ENCODE measurements around the gene ERC1.

ERC1 gene

DNA sequence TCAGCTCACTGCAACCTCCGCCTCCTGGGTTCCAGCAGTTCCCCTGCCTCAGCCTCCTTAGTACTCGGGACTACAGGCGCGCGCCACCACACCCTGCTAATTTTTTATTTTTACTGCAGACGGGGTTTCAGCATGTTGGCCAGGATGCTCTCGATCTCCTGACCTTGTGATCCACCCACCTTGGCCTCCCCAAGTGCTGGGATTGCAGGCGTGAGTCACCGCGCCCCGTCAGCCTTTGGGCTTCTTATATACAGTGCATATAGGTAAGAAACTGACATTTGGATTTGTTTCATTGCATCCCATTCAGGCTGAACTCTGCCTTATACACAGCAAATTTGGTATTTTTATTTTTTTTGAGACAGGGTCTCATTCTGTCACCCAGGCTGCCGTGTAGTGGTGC is 176.8 kb downstream of the ERC1 start (continued):
- TF ChIP-seq, protein P1, sequence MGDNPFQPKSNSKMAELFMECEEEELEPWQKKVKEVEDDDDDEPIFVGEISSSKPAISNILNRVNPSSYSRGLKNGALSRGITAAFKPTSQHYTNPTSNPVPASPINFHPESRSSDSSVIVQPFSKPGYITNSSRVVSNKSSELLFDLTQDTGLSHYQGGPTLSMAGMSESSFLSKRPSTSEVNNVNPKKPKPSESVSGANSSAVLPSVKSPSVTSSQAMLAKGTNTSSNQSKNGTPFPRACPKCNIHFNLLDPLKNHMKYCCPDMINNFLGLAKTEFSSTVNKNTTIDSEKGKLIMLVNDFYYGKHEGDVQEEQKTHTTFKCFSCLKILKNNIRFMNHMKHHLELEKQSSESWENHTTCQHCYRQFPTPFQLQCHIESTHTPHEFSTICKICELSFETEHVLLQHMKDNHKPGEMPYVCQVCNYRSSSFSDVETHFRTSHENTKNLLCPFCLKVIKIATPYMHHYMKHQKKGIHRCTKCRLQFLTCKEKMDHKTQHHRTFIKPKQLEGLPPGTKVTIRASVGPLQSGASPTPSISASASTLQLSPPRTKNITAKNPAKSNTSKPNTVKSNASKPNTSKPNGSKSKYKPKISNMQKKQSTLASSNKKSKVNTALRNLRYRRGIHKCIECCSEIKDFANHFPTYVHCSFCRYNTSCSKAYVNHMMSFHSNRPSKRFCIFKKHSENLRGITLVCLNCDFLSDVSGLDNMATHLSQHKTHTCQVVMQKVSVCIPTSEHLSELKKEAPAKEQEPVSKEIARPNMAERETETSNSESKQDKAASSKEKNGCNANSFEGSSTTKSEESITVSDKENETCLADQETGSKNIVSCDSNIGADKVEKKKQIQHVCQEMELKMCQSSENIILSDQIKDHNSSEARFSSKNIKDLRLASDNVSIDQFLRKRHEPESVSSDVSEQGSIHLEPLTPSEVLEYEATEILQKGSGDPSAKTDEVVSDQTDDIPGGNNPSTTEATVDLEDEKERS (tag by site-specific recombination; IDR thresholded peaks at IDR 0.05), result no peak
- TF ChIP-seq ZNF561 (tag by site-specific recombination; IDR thresholded peaks at IDR 0.05; ENCODE audit: borderline replicate concordance) (no peak), ZNF169 (tag by site-specific recombination; IDR thresholded peaks at IDR 0.05) (no peak), ZNF426 (tag by site-specific recombination; IDR thresholded peaks at IDR 0.05) (no peak), ZNF658 (tag by site-specific recombination; IDR thresholded peaks at IDR 0.05) (no peak)
- TF ChIP-seq, protein P2, sequence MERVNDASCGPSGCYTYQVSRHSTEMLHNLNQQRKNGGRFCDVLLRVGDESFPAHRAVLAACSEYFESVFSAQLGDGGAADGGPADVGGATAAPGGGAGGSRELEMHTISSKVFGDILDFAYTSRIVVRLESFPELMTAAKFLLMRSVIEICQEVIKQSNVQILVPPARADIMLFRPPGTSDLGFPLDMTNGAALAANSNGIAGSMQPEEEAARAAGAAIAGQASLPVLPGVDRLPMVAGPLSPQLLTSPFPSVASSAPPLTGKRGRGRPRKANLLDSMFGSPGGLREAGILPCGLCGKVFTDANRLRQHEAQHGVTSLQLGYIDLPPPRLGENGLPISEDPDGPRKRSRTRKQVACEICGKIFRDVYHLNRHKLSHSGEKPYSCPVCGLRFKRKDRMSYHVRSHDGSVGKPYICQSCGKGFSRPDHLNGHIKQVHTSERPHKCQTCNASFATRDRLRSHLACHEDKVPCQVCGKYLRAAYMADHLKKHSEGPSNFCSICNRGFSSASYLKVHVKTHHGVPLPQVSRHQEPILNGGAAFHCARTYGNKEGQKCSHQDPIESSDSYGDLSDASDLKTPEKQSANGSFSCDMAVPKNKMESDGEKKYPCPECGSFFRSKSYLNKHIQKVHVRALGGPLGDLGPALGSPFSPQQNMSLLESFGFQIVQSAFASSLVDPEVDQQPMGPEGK (tag by site-specific recombination; IDR thresholded peaks at IDR 0.05), result no peak
- TF ChIP-seq, protein P3, sequence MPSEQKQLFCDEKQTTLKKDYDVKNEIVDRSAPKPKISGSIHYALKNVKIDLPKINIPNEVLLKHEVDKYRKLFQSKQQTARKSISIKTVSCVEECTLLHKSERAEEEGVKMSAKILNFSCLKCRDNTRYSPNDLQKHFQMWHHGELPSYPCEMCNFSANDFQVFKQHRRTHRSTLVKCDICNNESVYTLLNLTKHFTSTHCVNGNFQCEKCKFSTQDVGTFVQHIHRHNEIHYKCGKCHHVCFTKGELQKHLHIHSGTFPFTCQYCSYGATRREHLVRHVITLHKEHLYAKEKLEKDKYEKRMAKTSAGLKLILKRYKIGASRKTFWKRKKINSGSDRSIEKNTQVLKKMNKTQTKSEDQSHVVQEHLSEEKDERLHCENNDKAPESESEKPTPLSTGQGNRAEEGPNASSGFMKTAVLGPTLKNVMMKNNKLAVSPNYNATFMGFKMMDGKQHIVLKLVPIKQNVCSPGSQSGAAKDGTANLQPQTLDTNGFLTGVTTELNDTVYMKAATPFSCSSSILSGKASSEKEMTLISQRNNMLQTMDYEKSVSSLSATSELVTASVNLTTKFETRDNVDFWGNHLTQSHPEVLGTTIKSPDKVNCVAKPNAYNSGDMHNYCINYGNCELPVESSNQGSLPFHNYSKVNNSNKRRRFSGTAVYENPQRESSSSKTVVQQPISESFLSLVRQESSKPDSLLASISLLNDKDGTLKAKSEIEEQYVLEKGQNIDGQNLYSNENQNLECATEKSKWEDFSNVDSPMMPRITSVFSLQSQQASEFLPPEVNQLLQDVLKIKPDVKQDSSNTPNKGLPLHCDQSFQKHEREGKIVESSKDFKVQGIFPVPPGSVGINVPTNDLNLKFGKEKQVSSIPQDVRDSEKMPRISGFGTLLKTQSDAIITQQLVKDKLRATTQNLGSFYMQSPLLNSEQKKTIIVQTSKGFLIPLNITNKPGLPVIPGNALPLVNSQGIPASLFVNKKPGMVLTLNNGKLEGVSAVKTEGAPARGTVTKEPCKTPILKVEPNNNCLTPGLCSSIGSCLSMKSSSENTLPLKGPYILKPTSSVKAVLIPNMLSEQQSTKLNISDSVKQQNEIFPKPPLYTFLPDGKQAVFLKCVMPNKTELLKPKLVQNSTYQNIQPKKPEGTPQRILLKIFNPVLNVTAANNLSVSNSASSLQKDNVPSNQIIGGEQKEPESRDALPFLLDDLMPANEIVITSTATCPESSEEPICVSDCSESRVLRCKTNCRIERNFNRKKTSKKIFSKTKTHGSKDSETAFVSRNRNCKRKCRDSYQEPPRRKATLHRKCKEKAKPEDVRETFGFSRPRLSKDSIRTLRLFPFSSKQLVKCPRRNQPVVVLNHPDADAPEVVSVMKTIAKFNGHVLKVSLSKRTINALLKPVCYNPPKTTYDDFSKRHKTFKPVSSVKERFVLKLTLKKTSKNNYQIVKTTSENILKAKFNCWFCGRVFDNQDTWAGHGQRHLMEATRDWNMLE (tag by site-specific recombination; conservative IDR thresholded peaks at IDR 0.05; ENCODE audit: low read depth), result no peak
- TF ChIP-seq, protein P4, sequence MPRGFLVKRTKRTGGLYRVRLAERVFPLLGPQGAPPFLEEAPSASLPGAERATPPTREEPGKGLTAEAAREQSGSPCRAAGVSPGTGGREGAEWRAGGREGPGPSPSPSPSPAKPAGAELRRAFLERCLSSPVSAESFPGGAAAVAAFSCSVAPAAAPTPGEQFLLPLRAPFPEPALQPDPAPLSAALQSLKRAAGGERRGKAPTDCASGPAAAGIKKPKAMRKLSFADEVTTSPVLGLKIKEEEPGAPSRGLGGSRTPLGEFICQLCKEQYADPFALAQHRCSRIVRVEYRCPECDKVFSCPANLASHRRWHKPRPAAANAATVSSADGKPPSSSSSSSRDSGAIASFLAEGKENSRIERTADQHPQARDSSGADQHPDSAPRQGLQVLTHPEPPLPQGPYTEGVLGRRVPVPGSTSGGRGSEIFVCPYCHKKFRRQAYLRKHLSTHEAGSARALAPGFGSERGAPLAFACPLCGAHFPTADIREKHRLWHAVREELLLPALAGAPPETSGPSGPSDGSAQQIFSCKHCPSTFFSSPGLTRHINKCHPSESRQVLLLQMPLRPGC (tag by site-specific recombination; IDR thresholded peaks at IDR 0.05), result no peak

DNA sequence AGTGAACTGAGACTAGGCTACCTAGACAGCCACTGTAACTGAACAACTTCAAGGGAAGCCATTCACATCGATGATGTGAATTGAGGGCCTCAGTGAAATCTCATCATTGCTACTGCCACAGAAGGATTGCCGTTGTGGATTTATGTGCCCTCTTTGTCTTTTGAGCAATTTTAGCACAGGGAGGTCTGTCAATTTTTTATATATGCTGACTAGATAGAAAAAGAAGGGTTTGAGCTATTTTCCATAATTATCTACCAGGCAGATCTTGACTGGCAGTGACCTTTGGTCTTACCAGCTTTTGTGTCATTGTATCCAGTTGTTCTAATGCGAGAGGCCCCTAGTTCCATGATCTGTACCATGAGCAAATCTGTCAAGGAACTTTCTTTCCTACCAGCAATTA is 179.4 kb downstream of the ERC1 start:
- Histone ChIP-seq H3K9me3 (ENCODE audit: control insufficient read depth, insufficient read depth, low read depth, low read length) (no peaks in the 10 kb centered on the region), H3K4me3 (ENCODE audit: low read depth, low read length) (no peak overlapping the region), H3K36me3 (ENCODE audit: control insufficient read depth in 2 of 2, insufficient read depth in 1 of 2, low read length in 2 of 2) (no peaks in the 10 kb centered on the region), H3K27ac (ENCODE audit: extremely low read depth, low read depth, low read length) (no peak overlapping the region), H3K4me1 (ENCODE audit: control insufficient read depth, insufficient read depth, low read length) (peaks cover 20% of the 10 kb centered on the region)
- POLR2A ChIA-PET, result interaction anchor here (0.6 kb wide), 1 partner anchor 40 kb away, joined by 3 read pairs; no protein-coding TSS in a partner anchor
- TF ChIP-seq GLI2 (tag by site-specific recombination; IDR thresholded peaks at IDR 0.05; ENCODE audit: borderline replicate concordance, low read depth) (no peak), ZNF202 (tag by site-specific recombination; IDR thresholded peaks at IDR 0.05; ENCODE audit: borderline replicate concordance) (no peak), KLF9 (tag by site-specific recombination; IDR thresholded peaks at IDR 0.05; ENCODE audit: low read depth) (no peak), ZBTB8A (tag by site-specific recombination; IDR thresholded peaks at IDR 0.05) (no peak), OSR2 (tag by site-specific recombination; IDR thresholded peaks at IDR 0.05) (peak; percentile 24; the same call in 1 of the 2 replicates)
- CTCF ChIA-PET, result no interaction called here
